ENCODE measurements around the gene OR2T8.

The OR2T8 gene

DNA sequence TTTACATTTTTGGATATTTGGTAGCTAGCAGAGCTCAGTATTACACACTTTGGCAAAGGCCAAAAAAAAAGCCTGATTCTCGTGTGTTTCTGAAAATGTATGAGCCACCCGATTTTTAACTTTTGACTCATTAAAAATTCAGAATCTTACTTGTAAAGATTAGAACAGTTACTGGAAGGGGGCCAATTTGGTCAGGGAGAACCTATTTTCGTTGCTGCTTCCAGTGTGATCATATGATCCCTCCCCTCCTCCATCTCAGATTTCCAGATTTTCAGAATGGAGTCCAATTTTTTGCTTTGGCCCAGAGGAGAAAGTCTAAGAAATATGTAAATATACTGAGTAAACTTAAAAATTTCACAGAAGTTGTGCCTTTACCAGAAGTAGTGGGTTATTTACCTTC is 41.7 kb downstream of the OR2T8 start:
- no peak for DNase-seq (ENCODE audit: low read depth)

DNA sequence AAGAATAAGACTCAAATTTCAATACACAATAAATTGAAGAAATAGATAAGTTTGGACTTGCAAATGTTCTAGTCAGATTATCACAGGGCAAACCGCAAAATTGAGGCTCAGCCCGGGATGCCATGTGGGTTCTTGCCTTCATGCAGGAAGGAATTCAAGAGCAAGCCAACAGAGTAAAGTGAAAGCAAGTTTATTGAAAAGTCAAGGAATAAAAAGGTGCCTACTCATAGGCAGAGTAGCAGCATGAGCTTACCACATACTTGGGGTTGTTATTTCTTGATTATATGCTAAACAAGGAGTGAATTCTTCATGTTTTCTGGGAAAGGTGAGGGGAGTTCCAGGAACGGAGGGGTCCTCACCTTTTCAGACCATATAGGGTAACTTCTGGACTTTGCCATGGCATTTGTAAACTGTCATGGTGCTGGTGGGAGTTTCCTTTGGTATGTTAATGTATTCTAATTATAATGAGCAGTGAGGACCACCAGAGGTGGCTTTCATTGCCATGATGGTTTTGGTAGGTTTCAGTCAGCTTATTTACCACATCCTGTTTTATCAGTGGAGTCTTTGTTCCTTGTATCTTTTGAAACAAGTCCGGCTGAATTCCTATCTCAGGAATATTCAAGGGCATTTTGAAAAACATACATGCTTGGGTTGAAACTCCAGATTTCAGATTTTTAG is 43.0 kb downstream of the OR2T8 start:
- no peak for DNase-seq (ENCODE audit: low read depth)

DNA sequence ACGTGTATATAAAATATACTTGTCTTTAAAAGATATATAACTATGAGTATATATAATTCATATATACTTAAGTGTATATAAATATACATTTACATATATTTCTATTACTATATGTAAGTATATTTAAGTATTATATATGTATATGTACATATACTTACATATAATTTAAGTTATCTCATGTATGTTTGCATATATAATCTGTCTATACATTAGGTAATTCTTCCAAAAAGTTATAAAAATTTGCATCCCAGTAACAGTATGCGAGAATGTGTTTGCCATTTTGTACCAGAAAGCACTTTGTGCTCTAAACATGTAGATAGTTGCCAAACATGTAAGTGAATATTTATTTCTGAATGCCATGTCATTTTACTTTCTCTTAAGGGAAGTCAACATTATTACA is 44.9 kb downstream of the OR2T8 start, which contains the start of gene OR2AK2:
Gene OR2AK2, plus strand, starts transcription at position 301 of the 400 bp plus-strand sequence. CDS start 144 bp downstream, outside the sequence.
- no peak for DNase-seq (ENCODE audit: low read depth)

DNA sequence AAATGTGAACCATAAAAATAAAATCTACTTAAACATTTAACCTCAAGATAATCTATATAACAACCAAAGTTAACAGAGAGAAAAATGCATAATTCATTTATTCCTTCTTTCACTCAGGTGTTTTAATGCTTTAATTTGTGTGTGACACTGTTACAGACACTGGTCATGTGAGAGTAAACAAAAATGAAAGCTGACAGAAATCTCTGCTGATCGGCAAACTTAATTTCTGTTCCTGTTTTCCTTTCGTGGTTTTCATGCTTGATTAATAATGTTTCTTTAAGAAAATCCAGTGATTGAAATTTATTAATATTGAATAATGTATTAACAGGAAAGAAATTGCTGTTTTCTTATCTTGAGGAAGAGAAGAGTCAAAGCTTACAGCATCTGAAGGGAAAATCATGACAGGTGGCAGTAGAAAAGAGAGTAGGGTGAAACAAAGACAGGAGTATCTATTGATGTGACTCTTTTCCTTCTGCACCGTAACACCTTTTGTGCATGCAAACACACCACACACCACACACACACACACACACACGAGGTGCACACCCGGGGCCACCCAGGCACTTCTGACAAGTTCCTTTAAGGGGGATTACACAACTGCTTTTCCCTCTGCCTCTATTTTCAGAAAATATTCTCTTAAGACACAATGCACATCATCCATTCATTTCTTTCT is 46.6 kb downstream of the OR2T8 start:
- DNase-seq (ENCODE audit: low read depth): no peak
